Activated naive CD8-positive, alpha-beta T cell treated with anti-CD3 and anti-CD28 coated beads for 36 hours (primary cell): ENCODE data around the gene CXorf51B. TPM values are rescaled to one million over a fixed set of nuclear protein-coding genes. Genes with fewer than 3 reads are reported as not detected.
"Not testable (repeated sequence)": the region's sequence is repeated elsewhere in the genome, so short reads cannot be mapped to it uniquely, and the experiment has no call there.

Experiments
- DNase-seq: peaks from one replicate; pipeline ENCODE4 v3.0.0; 2021
- H3K27ac Mint-ChIP-seq: one replicate; pipeline ENCODE4 v1.8.0; 2022; ENCODE audit warnings: mild to moderate bottlenecking, moderate library complexity, mixed read lengths
- H3K27me3 Mint-ChIP-seq: one replicate; pipeline ENCODE4 v1.8.0; 2022; ENCODE audit warnings: mild to moderate bottlenecking, mixed read lengths
- H3K36me3 Mint-ChIP-seq: one replicate; pipeline ENCODE4 v1.8.0; 2021; ENCODE audit warnings: mild to moderate bottlenecking, mixed read lengths
- H3K4me1 Mint-ChIP-seq: one replicate; pipeline ENCODE4 v1.8.0; 2021; ENCODE audit warnings: mixed read lengths
- H3K4me3 Mint-ChIP-seq: one replicate; pipeline ENCODE4 v1.8.0; 2022; ENCODE audit warnings: mild to moderate bottlenecking, moderate library complexity, mixed read lengths
- H3K9me3 Mint-ChIP-seq: one replicate; pipeline ENCODE4 v1.8.0; 2022; ENCODE audit warnings: mixed read lengths
- total RNA-seq, 2 experiments: library from RNA; stranded (reverse); gene quantifications; one replicate each; pipeline ENCODE4 v1.2.3, GENCODE V29; 2021

CXorf51B gene
- total RNA-seq: not detected

- not testable (repeated sequence) for H3K27me3 Mint-ChIP-seq, H3K4me3 Mint-ChIP-seq, H3K27ac Mint-ChIP-seq, H3K9me3 Mint-ChIP-seq, H3K36me3 Mint-ChIP-seq, H3K4me1 Mint-ChIP-seq, DNase-seq
These were observed at the start of gene CXorf51B for GRCh38 chrX:146809471-146809870. CXorf51B (plus strand) TSS chrX:146809771; CDS start chrX:146809792, 21 bp downstream.

- H3K4me1 Mint-ChIP-seq, H3K9me3 Mint-ChIP-seq, H3K4me3 Mint-ChIP-seq, H3K27ac Mint-ChIP-seq, DNase-seq, H3K36me3 Mint-ChIP-seq, H3K27me3 Mint-ChIP-seq: not testable (repeated sequence)
These were observed 5.1 kb downstream of the CXorf51B start, which contains the start of gene CXorf51A for GRCh38 chrX:146814644-146815043. CXorf51A (minus strand) TSS chrX:146814744; CDS start chrX:146814723, 21 bp downstream.

- Mint-ChIP-seq H3K27ac (no peak overlapping the region), H3K36me3 (no peaks in the 10 kb centered on the region), H3K4me3 (no peak overlapping the region), H3K27me3 (no peaks in the 10 kb centered on the region), H3K9me3 (no peaks in the 10 kb centered on the region), H3K4me1 (no peaks in the 10 kb centered on the region)
- DNase-seq: no peak
These were observed 22.4 kb downstream of the CXorf51B start for GRCh38 chrX:146831994-146832393.

GRCh38 chrX:146854281-146854680 is 44.7 kb downstream of the CXorf51B start:
- H3K27ac Mint-ChIP-seq: no peak overlapping the region
- no peaks in the 10 kb centered on the region for H3K36me3 Mint-ChIP-seq
- no peak overlapping the region for H3K4me3 Mint-ChIP-seq
- H3K27me3 Mint-ChIP-seq: no peaks in the 10 kb centered on the region
- DNase-seq: no peak
- peaks cover 2% of the 10 kb centered on the region for H3K9me3 Mint-ChIP-seq
- H3K4me1 Mint-ChIP-seq: no peaks in the 10 kb centered on the region

Other genes starting within 250 kb of the CXorf51B start
- gene CXorf51A, start 5.0 kb downstream of the CXorf51B start, total RNA-seq: not detected